ENCODE measurements around the gene OR2M5. TPM values are rescaled to one million over a fixed set of nuclear protein-coding genes. Genes with fewer than 3 reads are reported as not detected.

Gene OR2M5, protein sequence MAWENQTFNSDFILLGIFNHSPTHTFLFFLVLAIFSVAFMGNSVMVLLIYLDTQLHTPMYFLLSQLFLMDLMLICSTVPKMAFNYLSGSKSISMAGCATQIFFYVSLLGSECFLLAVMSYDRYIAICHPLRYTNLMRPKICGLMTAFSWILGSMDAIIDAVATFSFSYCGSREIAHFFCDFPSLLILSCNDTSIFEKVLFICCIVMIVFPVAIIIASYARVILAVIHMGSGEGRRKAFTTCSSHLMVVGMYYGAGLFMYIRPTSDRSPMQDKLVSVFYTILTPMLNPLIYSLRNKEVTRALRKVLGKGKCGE
- total RNA-seq: not detected

DNA sequence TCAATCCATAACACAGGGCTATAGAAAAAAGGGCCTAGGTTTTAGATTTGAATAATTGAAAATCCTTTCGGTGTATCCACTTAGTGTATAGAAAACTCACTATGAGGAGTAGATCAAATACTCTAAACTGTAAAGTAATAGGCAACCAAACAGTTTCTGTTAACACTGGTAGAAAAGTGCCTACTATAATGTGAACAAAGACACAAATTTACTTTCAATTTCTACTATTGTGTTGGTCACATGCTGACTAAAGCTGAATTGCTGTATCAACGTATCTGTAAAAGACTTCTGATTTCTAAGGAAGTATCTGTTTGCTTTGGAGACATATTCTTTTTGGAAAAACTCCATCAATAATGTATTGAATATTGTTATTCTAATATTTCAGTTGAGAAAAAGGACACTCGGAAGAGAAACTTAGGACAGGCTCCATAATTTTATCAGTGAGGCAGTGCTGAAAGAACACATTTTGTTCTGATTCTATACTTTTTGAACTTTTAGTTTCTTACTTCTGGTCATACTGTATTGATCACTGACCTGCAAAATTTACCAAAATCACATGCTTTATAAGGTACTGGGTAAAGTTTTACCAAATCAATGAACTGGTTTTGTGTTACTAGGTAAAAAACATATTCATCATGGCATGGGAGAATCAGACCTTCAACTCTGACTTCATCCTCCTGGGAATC lies at the start of gene OR2M5:
TSS of gene OR2M5 (plus strand) at position 636 of the 686 bp plus-strand sequence. CDS start at position 636, 0 bp downstream.

DNA sequence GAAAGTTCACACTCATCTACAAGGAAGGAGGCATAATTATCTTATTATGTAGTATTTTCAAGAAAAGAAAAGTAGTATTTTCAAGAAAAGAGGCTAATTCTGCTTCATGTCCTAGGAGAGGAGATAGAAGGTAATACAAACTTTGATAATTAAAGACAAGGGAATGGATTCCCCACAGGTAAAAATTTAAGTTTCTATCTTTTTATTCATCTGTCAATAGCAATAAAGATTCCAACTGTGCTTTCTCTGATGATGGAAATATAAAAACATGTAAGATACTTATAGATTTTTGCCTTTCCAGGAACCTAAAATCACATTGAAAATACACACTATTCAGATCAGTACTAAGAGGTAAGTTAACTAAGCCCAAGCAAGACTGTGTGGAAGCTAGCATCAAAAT lies 29.6 kb downstream of the OR2M5 start, which contains the start of gene OR2M2:
TSS of gene OR2M2 (plus strand) at position 301 of the 400 bp plus-strand sequence. CDS start 5,165 bp downstream, outside the sequence.

Other genes starting within 250 kb of the OR2M5 start
- gene OR2W3, start 249.6 kb upstream of the OR2M5 start, total RNA-seq: under 1 TPM; 0.34 to 0.67 TPM
- not detected for gene OR2T8, start 224.9 kb upstream of the OR2M5 start, total RNA-seq
- gene OR2AJ1, start 220.3 kb upstream of the OR2M5 start, total RNA-seq: not detected
- under 1 TPM in 1 of 2 donors, not detected in 1; 0.69 TPM for gene OR2L8, start 196.3 kb upstream of the OR2M5 start, total RNA-seq
- gene OR2AK2, start 179.9 kb upstream of the OR2M5 start, total RNA-seq: under 1 TPM in 1 of 2 donors, not detected in 1; 0.34 TPM
- gene OR2L5, start 131.5 kb upstream of the OR2M5 start, total RNA-seq: not detected
- gene OR2L2, start 115.1 kb upstream of the OR2M5 start, total RNA-seq: under 1 TPM in 1 of 2 donors, not detected in 1; under 0.01 TPM
- not detected for gene OR2L3, start 98.3 kb upstream of the OR2M5 start, total RNA-seq
- not detected for gene OR2L13, start 50.0 kb upstream of the OR2M5 start, total RNA-seq
- gene OR2M2, start 29.7 kb downstream of the OR2M5 start, total RNA-seq: not detected
- gene OR2M3, start 52.1 kb downstream of the OR2M5 start, total RNA-seq: not detected
- gene OR2M4, start 86.3 kb downstream of the OR2M5 start, total RNA-seq: not detected
- not detected for gene OR2T33, start 132.8 kb downstream of the OR2M5 start, total RNA-seq
- not detected for gene OR2T12, start 158.3 kb downstream of the OR2M5 start, total RNA-seq
- not detected for gene OR2M7, start 179.4 kb downstream of the OR2M5 start, total RNA-seq
- gene OR14C36, start 203.6 kb downstream of the OR2M5 start, total RNA-seq: under 1 TPM in 1 of 2 donors, not detected in 1; 0.34 TPM
- gene OR2T4, start 216.5 kb downstream of the OR2M5 start, total RNA-seq: not detected
- gene OR2T6, start 230.6 kb downstream of the OR2M5 start, total RNA-seq: not detected

Measured in melanocyte of skin (primary cell).